Mucosa of rectum (tissue), 2 donors: ENCODE data around the gene TTPAL.
A peak's percentile ranks its signal among the peaks of the same experiment; 100 is the strongest.

Experiments
- H3K27ac ChIP-seq, 2 donors: one replicate each; pipeline ENCODE4 v1.7.0; 2013; ENCODE audit warnings: inconsistent platforms in 2 of 2, low read depth in 2 of 2, low read length in 2 of 2
- H3K27me3 ChIP-seq, 2 donors: one replicate each; pipeline ENCODE4 v1.7.0; 2013; ENCODE audit warnings: low read length in 2 of 2; ENCODE audit not compliant: control insufficient read depth in 2 of 2, insufficient read depth in 2 of 2
- H3K36me3 ChIP-seq, 2 donors: one replicate each; pipeline ENCODE4 v1.7.0; 2013; ENCODE audit warnings: low read length in 2 of 2; ENCODE audit not compliant: control insufficient read depth in 2 of 2, insufficient read depth in 2 of 2
- H3K4me1 ChIP-seq, 2 donors: one replicate each; pipeline ENCODE4 v1.7.0; 2013; ENCODE audit warnings: low read length in 2 of 2, mild to moderate bottlenecking in 1 of 2; ENCODE audit not compliant: control insufficient read depth in 2 of 2, insufficient read depth in 2 of 2
- H3K4me3 ChIP-seq, 2 donors: one replicate each; pipeline ENCODE4 v1.7.0; 2013; ENCODE audit warnings: low read length in 2 of 2
- H3K9ac ChIP-seq, 2 donors: one replicate each; pipeline ENCODE4 v1.7.0; 2013; ENCODE audit warnings: low read length in 2 of 2, low read depth in 1 of 2, mild to moderate bottlenecking in 1 of 2
- H3K9me3 ChIP-seq, 2 donors: one replicate each; pipeline ENCODE4 v1.7.0; 2013; ENCODE audit warnings: low read length in 2 of 2; ENCODE audit not compliant: control insufficient read depth in 2 of 2
- donor health status: healthy.
- donor health status: Normal muscosa, but diverticular disease.

TTPAL gene

DNA sequence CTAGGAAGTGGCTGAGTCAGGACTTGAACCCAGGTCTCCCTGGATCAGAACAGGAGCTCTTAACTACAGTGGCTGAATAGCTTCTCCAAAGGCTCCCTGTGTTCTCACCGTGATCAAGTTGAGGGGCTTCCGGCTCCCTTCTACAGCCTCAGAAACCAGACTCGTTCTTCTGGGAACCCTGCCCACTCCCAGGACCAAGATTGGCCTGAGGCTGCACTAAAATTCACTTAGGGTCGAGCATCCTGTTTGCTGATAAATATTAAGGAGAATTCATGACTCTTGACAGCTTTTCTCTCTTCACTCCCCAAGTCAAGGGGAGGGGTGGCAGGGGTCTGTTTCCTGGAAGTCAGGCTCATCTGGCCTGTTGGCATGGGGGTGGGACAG, 44.6 kb upstream of the TTPAL start:
- Histone ChIP-seq H3K27ac (peak overlapping the region; percentile 43 to 49), H3K4me1 (peaks cover 9 to 31% of the 10 kb centered on the region in 2 donors), H3K27me3 (no peaks in the 10 kb centered on the region), H3K9me3 (no peaks in the 10 kb centered on the region), H3K36me3 (peaks cover 32 to 41% of the 10 kb centered on the region in 2 donors), H3K9ac (no peak overlapping the region), H3K4me3 (no peak overlapping the region)

DNA sequence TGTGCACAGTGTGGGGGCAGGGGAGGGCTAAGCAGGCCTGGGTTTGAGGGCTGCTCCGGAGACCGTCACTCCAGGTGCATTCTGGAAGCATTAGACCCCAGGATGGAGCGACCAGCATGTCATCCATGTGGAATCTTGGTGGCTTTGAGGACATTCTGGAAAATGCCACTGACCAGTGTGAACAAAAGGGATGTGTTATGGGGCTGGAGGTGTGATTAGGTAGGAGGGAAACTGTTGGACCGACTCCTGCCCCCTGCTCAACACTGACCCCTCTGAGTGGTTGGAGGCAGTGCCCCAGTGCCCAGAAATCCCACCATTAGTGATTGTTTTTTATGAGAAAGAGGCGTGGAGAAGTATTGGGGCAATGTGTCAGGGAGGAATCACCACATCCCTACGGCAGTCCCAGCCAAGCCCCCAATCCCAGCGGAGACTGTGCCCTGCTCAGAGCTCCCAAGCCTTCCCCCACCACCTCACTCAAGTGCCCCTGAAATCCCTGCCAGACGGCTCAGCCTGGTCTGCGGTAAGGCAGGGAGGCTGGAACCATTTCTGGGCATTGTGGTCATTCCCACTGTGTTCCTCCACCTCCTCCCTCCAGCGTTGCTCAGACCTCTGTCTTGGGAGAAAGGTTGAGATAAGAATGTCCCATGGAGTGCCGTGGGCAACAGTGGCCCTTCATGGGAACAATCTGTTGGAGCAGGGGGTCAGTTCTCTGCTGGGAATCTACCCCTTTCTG, 44.0 kb upstream of the TTPAL start:
- H3K27me3 ChIP-seq, result no peaks in the 10 kb centered on the region
- H3K4me3 ChIP-seq, result no peak overlapping the region
- peak overlapping the region; percentile 43 to 49 for H3K27ac ChIP-seq
- peaks cover 11 to 37% of the 10 kb centered on the region in 2 donors for H3K4me1 ChIP-seq
- peaks cover 30 to 41% of the 10 kb centered on the region in 2 donors for H3K36me3 ChIP-seq
- peak overlapping the region in 1 of 2 donors; percentile 27 for H3K9ac ChIP-seq
- no peaks in the 10 kb centered on the region for H3K9me3 ChIP-seq

DNA sequence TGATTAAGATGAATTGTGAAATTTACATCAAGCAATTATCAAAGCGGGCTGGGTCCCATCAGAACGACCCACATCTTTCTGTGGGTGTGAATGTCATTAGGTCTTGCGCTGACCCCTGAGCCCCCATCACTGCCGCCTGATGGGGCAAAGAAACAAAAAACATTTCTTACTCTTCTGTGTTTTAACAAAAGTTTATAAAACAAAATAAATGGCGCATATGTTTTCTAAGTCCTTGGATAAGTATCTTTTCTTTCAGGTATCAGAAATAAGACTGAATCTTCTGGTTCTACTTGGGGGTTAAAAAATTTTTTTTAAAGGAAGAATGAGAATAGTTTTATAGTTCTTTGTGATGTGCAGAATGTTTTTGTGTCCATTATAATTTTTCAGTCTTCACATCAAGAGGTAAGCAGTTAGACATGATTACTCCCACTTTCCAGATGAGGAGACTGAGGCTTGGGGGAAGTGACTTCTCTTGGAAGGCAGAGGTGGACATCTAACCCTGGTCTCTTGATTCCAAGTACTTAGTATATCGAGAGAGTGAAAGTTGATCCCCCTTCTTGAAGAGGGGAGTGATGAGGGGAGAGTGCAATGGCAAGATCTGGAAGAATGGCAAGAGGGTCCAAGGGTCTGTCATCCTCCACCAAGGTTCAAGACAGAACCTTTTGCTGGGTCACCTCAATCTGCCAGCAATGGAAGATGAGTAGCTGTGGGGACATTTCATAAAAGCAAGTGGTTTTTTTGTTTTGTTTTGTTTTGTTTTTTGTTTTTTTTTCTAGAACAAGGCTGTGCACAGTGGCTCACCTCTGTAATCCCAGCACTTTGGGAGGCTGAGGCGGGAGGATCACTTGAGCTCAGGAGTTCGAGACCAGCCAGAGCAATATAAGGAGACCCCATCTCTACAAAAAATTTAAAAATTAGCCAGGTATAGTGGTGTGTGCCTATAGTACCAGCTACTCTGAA, 42.8 kb upstream of the TTPAL start:
- peak overlapping the region in 1 of 2 donors; percentile 65 for H3K9ac ChIP-seq
- peaks cover 11 to 41% of the 10 kb centered on the region in 2 donors for H3K4me1 ChIP-seq
- H3K36me3 ChIP-seq, result peaks cover 18 to 30% of the 10 kb centered on the region in 2 donors
- no peaks in the 10 kb centered on the region for H3K9me3 ChIP-seq
- no peak overlapping the region for H3K4me3 ChIP-seq
- H3K27me3 ChIP-seq, result no peaks in the 10 kb centered on the region
- peak overlapping the region; percentile 88 to 93 for H3K27ac ChIP-seq

DNA sequence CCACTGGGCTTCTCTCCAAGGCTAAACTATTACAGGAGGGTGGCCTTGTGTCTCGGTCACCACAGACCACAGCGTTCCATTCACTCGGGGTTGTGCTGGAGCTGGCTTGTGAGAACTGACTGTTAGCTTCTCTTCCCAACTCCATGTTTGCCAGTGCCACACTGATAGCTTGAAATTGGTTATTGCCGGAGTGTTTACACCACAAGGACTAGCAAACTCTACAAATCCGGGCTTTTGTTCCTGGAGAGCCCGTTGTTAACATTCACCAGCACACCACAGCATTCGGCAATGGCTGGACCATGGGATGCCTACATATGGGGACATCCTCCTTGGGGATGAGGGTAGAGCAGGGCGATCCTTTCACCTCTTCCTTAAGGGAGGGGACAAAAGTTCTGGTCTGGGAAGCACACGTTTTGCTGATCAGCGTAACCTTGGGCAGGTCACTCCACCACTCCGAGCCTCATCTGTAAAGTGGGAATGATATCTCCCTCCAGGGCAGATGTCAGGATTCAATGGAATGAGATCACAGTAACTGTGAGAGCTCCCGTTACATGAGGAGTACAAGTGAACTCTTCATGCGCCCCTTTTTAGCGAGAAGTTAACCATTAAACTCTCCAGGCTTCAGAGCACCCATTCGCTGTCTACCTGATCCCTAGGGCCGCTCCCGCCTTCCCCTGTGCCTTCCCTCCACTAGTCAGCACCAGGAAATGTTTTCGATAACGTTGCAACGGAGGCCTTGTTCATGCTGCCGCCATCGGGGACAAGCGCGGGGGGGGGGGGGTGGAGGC, 41.7 kb upstream of the TTPAL start:
- peaks cover 7 to 20% of the 10 kb centered on the region in 2 donors for H3K36me3 ChIP-seq
- peaks cover 11 to 39% of the 10 kb centered on the region in 2 donors for H3K4me1 ChIP-seq
- H3K9ac ChIP-seq, result peak overlapping the region; percentile 56 to 65
- H3K9me3 ChIP-seq, result no peaks in the 10 kb centered on the region
- peak overlapping the region in 1 of 2 donors; percentile 20 for H3K4me3 ChIP-seq
- peak overlapping the region; percentile 88 to 93 for H3K27ac ChIP-seq
- no peaks in the 10 kb centered on the region for H3K27me3 ChIP-seq

DNA sequence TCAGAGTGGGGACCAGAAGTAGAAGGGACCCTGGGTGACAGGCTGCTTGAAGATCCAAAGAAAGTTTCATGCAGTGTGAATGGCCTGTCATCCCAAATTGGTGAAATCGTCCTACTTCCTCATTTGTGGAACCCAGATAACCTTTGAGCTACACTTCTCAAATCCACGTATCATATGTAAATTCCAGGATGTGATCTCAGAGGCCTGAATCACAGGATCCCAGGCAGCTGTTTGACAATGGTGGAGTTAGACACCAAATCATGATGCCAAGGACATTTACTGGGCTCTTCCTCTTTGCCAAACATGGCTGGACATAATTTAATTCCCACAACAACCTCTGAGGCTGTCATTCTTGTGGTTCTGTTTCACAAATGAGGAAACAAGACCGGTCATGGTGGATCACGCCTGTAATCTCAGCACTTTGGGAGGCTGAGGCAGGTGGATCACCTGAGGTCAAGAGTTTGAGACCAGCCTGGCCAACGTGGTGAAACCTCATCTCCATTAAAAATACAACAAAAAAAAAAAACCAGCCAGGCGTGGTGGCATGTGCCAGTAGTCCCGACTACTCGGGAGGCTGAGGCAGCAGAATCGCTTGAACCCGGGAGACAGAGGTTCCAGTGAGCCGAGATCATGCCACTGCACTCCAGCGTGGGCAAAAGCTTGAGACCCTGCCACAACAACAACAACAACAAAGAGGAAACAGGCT, 39.9 kb upstream of the TTPAL start:
- peak overlapping the region; percentile 17 to 65 for H3K9ac ChIP-seq
- peaks cover 0 to 3% of the 10 kb centered on the region in 2 donors for H3K36me3 ChIP-seq
- H3K4me1 ChIP-seq, result peaks cover 11 to 44% of the 10 kb centered on the region in 2 donors
- H3K27ac ChIP-seq, result peak overlapping the region; percentile 88 to 93
- no peaks in the 10 kb centered on the region for H3K27me3 ChIP-seq
- H3K9me3 ChIP-seq, result no peaks in the 10 kb centered on the region
- H3K4me3 ChIP-seq, result peak overlapping the region in 1 of 2 donors; percentile 17

DNA sequence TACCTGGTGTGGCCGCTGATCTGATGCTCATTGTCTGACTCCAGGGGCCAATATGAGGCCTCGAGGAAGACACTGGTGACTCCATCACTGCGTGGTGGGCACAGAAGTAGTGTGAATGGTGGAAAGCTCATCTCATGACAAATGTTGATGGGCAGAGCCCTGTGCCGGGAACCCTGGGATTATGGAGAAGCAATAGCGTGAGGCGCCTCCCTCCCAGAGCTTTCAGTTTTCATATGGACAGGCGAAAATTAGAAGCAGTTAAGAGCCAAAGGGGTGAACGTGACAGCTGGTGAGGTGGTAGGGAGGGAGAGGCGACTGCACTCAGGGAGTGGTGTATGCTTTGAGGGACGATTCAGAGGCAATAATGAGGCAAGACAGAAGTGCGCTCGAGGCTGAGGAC, 39.3 kb upstream of the TTPAL start:
- H3K9ac ChIP-seq, result peak overlapping the region; percentile 44 to 65
- no peaks in the 10 kb centered on the region for H3K27me3 ChIP-seq
- no peaks in the 10 kb centered on the region for H3K36me3 ChIP-seq
- H3K4me3 ChIP-seq, result no peak overlapping the region
- H3K27ac ChIP-seq, result peak overlapping the region; percentile 88 to 93
- H3K9me3 ChIP-seq, result no peaks in the 10 kb centered on the region
- H3K4me1 ChIP-seq, result peaks cover 11 to 48% of the 10 kb centered on the region in 2 donors

DNA sequence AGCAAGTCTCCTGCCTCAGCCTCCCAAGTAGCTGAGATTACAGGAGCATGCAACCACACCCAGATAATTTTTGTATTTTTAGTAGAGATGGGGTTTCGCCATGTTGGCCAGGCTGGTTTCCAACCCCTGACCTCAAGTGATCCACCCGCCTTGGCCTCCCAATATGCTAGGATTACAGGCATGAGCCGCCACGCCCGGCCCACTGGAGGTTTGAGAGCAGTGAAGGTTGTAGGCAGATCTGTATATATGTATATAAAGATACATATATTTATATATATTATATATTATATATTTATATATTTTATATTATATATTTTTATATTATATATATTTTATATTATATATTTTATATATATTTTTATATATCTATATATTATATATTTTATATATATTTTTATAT, 38.2 kb upstream of the TTPAL start:
- Histone ChIP-seq H3K27ac (peak overlapping the region; percentile 88 to 93), H3K4me3 (no peak overlapping the region), H3K9me3 (no peaks in the 10 kb centered on the region), H3K4me1 (peaks cover 13 to 55% of the 10 kb centered on the region in 2 donors), H3K27me3 (peaks cover 0 to 2% of the 10 kb centered on the region in 2 donors), H3K9ac (no peak overlapping the region), H3K36me3 (no peaks in the 10 kb centered on the region)

DNA sequence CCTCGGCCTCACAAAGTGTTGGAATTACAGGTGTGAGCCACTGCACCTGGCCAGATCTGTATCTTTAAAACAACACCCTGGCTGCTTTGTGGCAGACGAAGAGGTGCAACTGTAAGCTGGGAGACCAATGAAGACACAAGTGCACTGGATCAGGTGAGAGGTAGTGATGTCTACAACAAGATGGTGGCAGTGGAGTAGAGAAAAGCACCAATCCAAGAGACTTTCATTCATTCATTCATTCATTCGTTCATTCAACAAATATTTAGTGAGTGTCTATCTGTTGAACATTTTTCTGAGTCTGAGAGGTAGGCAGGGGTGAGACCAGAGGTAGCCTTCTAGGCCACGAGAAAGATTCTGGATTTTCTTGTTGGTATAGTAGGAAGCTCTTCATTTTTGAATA, 36.9 kb upstream of the TTPAL start:
- Histone ChIP-seq H3K36me3 (no peaks in the 10 kb centered on the region), H3K9me3 (no peaks in the 10 kb centered on the region), H3K27me3 (peaks cover 0 to 2% of the 10 kb centered on the region in 2 donors), H3K9ac (no peak overlapping the region), H3K27ac (no peak overlapping the region), H3K4me1 (peaks cover 15 to 55% of the 10 kb centered on the region in 2 donors), H3K4me3 (no peak overlapping the region)

DNA sequence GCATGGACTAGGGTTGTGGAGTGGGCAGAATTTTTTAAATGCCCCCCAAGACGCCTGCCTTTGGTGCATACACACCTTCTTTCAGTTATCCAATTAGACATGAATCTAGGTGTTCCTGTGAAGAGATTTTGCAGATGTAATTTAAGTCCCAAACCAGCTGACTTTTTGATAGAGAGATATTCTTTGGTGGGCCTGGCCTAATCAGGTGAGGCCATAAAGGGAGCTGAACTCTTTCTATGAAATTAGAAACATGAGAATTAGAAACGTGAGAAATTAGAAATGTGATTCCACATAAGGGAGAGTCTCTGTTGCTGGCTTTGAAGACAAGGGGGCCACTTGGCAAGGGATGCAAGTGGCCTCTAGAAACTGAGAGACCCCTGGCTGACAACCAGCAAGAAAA, 36.4 kb upstream of the TTPAL start:
- H3K9me3 ChIP-seq, result no peaks in the 10 kb centered on the region
- H3K36me3 ChIP-seq, result no peaks in the 10 kb centered on the region
- H3K27me3 ChIP-seq, result peaks cover 0 to 2% of the 10 kb centered on the region in 2 donors
- H3K27ac ChIP-seq, result no peak overlapping the region
- H3K4me3 ChIP-seq, result no peak overlapping the region
- no peak overlapping the region for H3K9ac ChIP-seq
- peaks cover 11 to 50% of the 10 kb centered on the region in 2 donors for H3K4me1 ChIP-seq
